ENCODE results near the gene ZNF629.

Gene ZNF629

GRCh38 chr16:30760001-30760559 is 26.9 kb downstream of the ZNF629 start:
- TF ChIP-seq CTCF (conservative IDR thresholded peaks at IDR 0.05; ENCODE audit: low read depth, low read length) = no peak
- DNase-seq (ENCODE audit: low read depth) = no peak
- H3K4me3 ChIP-seq (ENCODE audit: low read depth, low read length) = no peak overlapping the region

- no peak for TF ChIP-seq CTCF (conservative IDR thresholded peaks at IDR 0.05; ENCODE audit: low read depth, low read length)
- H3K4me3 ChIP-seq (ENCODE audit: low read depth, low read length) = no peak overlapping the region
- no peak for DNase-seq (ENCODE audit: low read depth)
These were observed 28.0 kb downstream of the ZNF629 start for GRCh38 chr16:30758988-30759491.

GRCh38 chr16:30757316-30757715 is 29.7 kb downstream of the ZNF629 start:
- DNase-seq (ENCODE audit: low read depth) = no peak
- TF ChIP-seq CTCF (conservative IDR thresholded peaks at IDR 0.05; ENCODE audit: low read depth, low read length) = no peak
- no peak overlapping the region for H3K4me3 ChIP-seq (ENCODE audit: low read depth, low read length)

- DNase-seq (ENCODE audit: low read depth) = no peak
- TF ChIP-seq CTCF (conservative IDR thresholded peaks at IDR 0.05; ENCODE audit: low read depth, low read length) = no peak
These were observed 30.3 kb downstream of the ZNF629 start for GRCh38 chr16:30756781-30757100.

GRCh38 chr16:30755955-30756780 is 30.8 kb downstream of the ZNF629 start:
- no peak overlapping the region for H3K4me3 ChIP-seq (ENCODE audit: low read depth, low read length)
- no peak for TF ChIP-seq CTCF (conservative IDR thresholded peaks at IDR 0.05; ENCODE audit: low read depth, low read length)
- no peak for DNase-seq (ENCODE audit: low read depth)

More at GRCh38 chr16:30756781-30757100, 30.3 kb downstream of the ZNF629 start:
- H3K4me3 ChIP-seq (ENCODE audit: low read depth, low read length) = no peak overlapping the region

- DNase-seq (ENCODE audit: low read depth) = no peak
- no peak for TF ChIP-seq CTCF (conservative IDR thresholded peaks at IDR 0.05; ENCODE audit: low read depth, low read length)
- no peak overlapping the region for H3K4me3 ChIP-seq (ENCODE audit: low read depth, low read length)
These were observed 33.4 kb downstream of the ZNF629 start for GRCh38 chr16:30753596-30753995.

Measured in choroid plexus epithelial cell (primary cell).